Transverse colon (tissue), 4 donors: Measurements from ENCODE around the gene SYT2.

Experiments used
- POLR2AphosphoS5 ChIP-seq, 3 donors: sonication (generic); formaldehyde crosslinking; IDR thresholded peaks; one replicate each; pipeline ENCODE4 v1.6.1; 2016; ENCODE audit warnings: antibody characterized with exemption in 3 of 3
- TF ChIP-seq, protein P1 (sequence below), 5 experiments: fragments of 200-600 bp in 3 of 5; fragments of 450-650 bp in 2 of 5; sonication (generic) in 3 of 5; IDR thresholded peaks; 1 replicate in 2 of 5; 2 replicates in 3 of 5; pipeline ENCODE4 v1.5.1; 2016 to 2017; ENCODE audit warnings: antibody characterized with exemption in 5 of 5, inconsistent platforms in 3 of 5, mild to moderate bottlenecking in 2 of 5, moderate library complexity in 1 of 5

DNA sequence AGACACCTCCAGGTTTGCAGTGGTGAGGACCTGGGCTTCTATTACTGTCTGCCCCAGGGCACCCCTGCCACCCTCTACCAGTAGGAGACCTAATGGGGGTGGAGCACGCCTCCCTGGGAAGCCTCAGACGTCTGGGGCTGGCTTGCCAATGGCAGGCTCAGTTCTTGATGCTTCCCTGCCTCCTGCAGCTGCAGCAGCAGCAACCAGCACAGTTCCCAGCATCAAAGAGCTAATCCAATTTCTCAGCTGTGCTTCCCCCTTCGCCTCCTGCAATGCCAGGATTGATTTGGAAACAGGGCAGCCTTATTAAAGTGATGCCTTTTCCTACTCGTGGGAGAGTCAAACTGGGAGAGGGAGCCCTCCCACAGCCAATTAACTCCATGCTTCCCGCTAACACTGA, 8.2 kb downstream of the SYT2 start:
- TF ChIP-seq, protein P1, sequence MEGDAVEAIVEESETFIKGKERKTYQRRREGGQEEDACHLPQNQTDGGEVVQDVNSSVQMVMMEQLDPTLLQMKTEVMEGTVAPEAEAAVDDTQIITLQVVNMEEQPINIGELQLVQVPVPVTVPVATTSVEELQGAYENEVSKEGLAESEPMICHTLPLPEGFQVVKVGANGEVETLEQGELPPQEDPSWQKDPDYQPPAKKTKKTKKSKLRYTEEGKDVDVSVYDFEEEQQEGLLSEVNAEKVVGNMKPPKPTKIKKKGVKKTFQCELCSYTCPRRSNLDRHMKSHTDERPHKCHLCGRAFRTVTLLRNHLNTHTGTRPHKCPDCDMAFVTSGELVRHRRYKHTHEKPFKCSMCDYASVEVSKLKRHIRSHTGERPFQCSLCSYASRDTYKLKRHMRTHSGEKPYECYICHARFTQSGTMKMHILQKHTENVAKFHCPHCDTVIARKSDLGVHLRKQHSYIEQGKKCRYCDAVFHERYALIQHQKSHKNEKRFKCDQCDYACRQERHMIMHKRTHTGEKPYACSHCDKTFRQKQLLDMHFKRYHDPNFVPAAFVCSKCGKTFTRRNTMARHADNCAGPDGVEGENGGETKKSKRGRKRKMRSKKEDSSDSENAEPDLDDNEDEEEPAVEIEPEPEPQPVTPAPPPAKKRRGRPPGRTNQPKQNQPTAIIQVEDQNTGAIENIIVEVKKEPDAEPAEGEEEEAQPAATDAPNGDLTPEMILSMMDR (IDR thresholded peaks at IDR 0.05), result no peak
- no peak for TF ChIP-seq POLR2AphosphoS5 (IDR thresholded peaks at IDR 0.05)
